GM23248 (cell line): ENCODE measurements around the gene INSL3. TPM values are rescaled to one million over a fixed set of nuclear protein-coding genes. Genes with fewer than 3 reads are reported as not detected.

Experiments
- DNase-seq: peaks from one replicate; pipeline ENCODE4 v3.0.0-alpha.2; 2015
- H2AFZ ChIP-seq: fragments of 200-600 bp; sonication (generic); 2 replicates; pipeline ENCODE4 v1.6.1; 2016; ENCODE audit warnings: antibody characterized with exemption
- H3F3A ChIP-seq: fragments of 200-600 bp; sonication (generic); 2 replicates; pipeline ENCODE4 v1.6.1; 2016; ENCODE audit warnings: mild to moderate bottlenecking, antibody characterized with exemption, mixed run types; ENCODE audit not compliant: insufficient read depth
- H3K27ac ChIP-seq: fragments of 200-600 bp; sonication (generic); 2 replicates; pipeline ENCODE4 v1.5.1; 2016; ENCODE audit warnings: mild to moderate bottlenecking
- H3K27me3 ChIP-seq: fragments of 200-600 bp; sonication (generic); replicated peaks from 2 replicates; pipeline ENCODE4 v1.6.1; 2016; ENCODE audit warnings: mild to moderate bottlenecking; ENCODE audit not compliant: insufficient read depth
- H3K36me3 ChIP-seq: fragments of 200-600 bp; sonication (generic); 2 replicates; pipeline ENCODE4 v1.6.1; 2016; ENCODE audit warnings: low read depth, mild to moderate bottlenecking
- H3K4me1 ChIP-seq: fragments of 200-600 bp; sonication (generic); 2 replicates; pipeline ENCODE4 v1.6.1; 2016; ENCODE audit warnings: mild to moderate bottlenecking; ENCODE audit not compliant: insufficient read depth
- H3K4me2 ChIP-seq: fragments of 200-600 bp; sonication (generic); one replicate; pipeline ENCODE4 v1.6.1; 2016; ENCODE audit warnings: mild to moderate bottlenecking; ENCODE audit not compliant: unreplicated experiment
- H3K4me3 ChIP-seq: fragments of 200-600 bp; sonication (generic); 2 replicates; pipeline ENCODE4 v1.5.1; 2016; ENCODE audit warnings: mild to moderate bottlenecking
- H3K79me2 ChIP-seq: fragments of 200-600 bp; sonication (generic); 2 replicates; pipeline ENCODE4 v1.6.1; 2016; ENCODE audit warnings: mild to moderate bottlenecking; ENCODE audit not compliant: insufficient read depth
- H3K9ac ChIP-seq: fragments of 200-600 bp; sonication (generic); 2 replicates; pipeline ENCODE4 v1.6.1; 2016; ENCODE audit warnings: mild to moderate bottlenecking
- H3K9me2 ChIP-seq: fragments of 200-600 bp; sonication (generic); 2 replicates; pipeline ENCODE4 v1.6.1; 2016; ENCODE audit warnings: mixed run types, mild to moderate bottlenecking, moderate library complexity; ENCODE audit not compliant: insufficient read depth
- H3K9me3 ChIP-seq: fragments of 200-600 bp; sonication (generic); one replicate; pipeline ENCODE4 v1.6.1; 2017; ENCODE audit warnings: low read depth
- H4K20me1 ChIP-seq: fragments of 200-600 bp; sonication (generic); 2 replicates; pipeline ENCODE4 v1.6.0; 2016; ENCODE audit not compliant: insufficient read depth
- EZH2 ChIP-seq: fragments of 200-600 bp; sonication (generic); IDR thresholded peaks from 2 replicates; pipeline ENCODE4 v1.6.1; 2018; ENCODE audit warnings: antibody characterized with exemption, mild to moderate bottlenecking; ENCODE audit not compliant: insufficient read depth, poor library complexity, severe bottlenecking
- EZH2phosphoT487 ChIP-seq: fragments of 200-600 bp; sonication (generic); IDR thresholded peaks from 2 replicates; pipeline ENCODE4 v1.6.1; 2018; ENCODE audit warnings: antibody characterized with exemption, moderate library complexity, mild to moderate bottlenecking, low read depth; ENCODE audit not compliant: insufficient read depth
- WGBS, 2 experiments: methylation state at CpG; one replicate each; pipeline ENCODE4 v1.1.6; 2015 to 2017; ENCODE audit warnings: low lambda C conversion rate in 2 of 2, low coverage in 1 of 2; ENCODE audit errors: missing lambda C conversion rate in 2 of 2; 5-methylcytosine and 5-hydroxymethylcytosine counted together
- in situ Hi-C: fragments of 300-500 bp; cut with MboI; formaldehyde crosslinking; loops from 2 replicates; pipeline ENCODE4 v1.15.0; 2020
- polyA plus RNA-seq: library from polyadenylated mRNA; unstranded; fragments of >200 nt; fragmentation: Nextera tagmentation; extraction: Ambion mirVana; gene quantifications from 2 replicates; pipeline ENCODE4 v1.2.1, GENCODE V29; 2016
- total RNA-seq: library from RNA; depleted of rRNA; stranded (reverse); fragments of >200 nt; shearing (Covaris generic); gene quantifications from 2 replicates; pipeline ENCODE4 v1.2.3, GENCODE V29; 2014

INSL3 gene
- total and polyA plus RNA-seq, 2 experiments from 2014 or later: not detected

DNA sequence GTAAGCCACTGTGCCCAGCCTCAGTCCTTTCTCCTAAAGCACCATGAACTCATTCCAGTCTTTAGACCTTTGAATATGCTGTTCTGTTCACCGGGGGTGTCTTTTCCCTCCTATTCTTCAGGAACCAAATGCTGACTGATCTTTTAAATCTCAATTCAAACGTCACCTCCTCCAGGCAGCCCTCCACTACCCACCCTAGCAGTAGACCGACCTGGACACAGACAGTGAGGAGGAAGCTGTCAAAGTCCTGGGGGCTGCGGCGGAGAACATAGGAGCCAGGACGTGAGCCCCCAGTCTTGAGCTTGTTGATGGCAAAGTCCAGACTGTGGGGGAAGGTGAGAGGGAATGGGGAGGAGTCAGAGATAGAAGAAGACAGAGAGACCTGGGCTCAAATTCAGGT is 18.7 kb upstream of the INSL3 start:
- H3F3A ChIP-seq: no peaks in the 10 kb centered on the region
- H3K27ac ChIP-seq: no peak overlapping the region
- 87 to 88% methylated on average over 6 of the region's 6 CpGs for WGBS, 2 experiments
- H4K20me1 ChIP-seq: no peaks in the 10 kb centered on the region
- H2AFZ ChIP-seq: no peak overlapping the region
- in situ Hi-C loops: no loop called here
- no peak overlapping the region for H3K9ac ChIP-seq
- no peak overlapping the region for H3K4me2 ChIP-seq
- H3K4me3 ChIP-seq: no peak overlapping the region
- no peaks in the 10 kb centered on the region for H3K36me3 ChIP-seq
- no peaks in the 10 kb centered on the region for H3K9me2 ChIP-seq
- no peaks in the 10 kb centered on the region for H3K4me1 ChIP-seq
- H3K79me2 ChIP-seq: no peaks in the 10 kb centered on the region
- no peaks in the 10 kb centered on the region for H3K9me3 ChIP-seq
- no peak for DNase-seq
- no peaks in the 10 kb centered on the region for H3K27me3 ChIP-seq
- TF ChIP-seq EZH2 (no peak), EZH2phosphoT487 (no peak)

DNA sequence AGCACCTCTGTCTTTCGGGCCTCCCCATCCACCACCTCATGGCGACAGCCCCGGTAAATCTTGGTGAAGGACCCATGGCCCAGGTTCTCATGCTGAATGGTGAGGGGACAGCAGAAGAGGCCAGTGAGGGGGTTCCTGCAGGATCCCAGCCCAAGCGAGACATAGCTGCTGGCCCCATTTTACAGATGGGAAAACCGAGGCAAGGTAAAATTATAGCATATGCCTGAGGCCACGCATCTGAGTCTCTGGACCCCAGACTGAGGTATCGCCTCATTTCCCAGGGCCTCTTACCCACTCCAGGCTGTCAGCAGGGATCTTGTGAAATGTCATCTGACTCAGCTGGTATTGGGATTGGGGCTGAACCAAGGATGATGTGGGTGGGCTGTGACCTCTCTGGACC is 16.7 kb upstream of the INSL3 start:
- Histone ChIP-seq H3K27me3 (no peaks in the 10 kb centered on the region), H3K9me2 (no peaks in the 10 kb centered on the region), H3K4me1 (no peaks in the 10 kb centered on the region), H3K9ac (no peak overlapping the region), H3K4me2 (no peak overlapping the region), H3K36me3 (no peaks in the 10 kb centered on the region), H3K9me3 (no peaks in the 10 kb centered on the region), H4K20me1 (no peaks in the 10 kb centered on the region), H3K27ac (no peak overlapping the region), H3K4me3 (no peak overlapping the region), H3F3A (no peaks in the 10 kb centered on the region), H2AFZ (no peak overlapping the region), H3K79me2 (no peaks in the 10 kb centered on the region)
- 80 to 84% methylated on average over 7 of the region's 7 CpGs for WGBS, 2 experiments
- TF ChIP-seq EZH2phosphoT487: no peak
- no peak for TF ChIP-seq EZH2
- in situ Hi-C loops: no loop called here
- no peak for DNase-seq

DNA sequence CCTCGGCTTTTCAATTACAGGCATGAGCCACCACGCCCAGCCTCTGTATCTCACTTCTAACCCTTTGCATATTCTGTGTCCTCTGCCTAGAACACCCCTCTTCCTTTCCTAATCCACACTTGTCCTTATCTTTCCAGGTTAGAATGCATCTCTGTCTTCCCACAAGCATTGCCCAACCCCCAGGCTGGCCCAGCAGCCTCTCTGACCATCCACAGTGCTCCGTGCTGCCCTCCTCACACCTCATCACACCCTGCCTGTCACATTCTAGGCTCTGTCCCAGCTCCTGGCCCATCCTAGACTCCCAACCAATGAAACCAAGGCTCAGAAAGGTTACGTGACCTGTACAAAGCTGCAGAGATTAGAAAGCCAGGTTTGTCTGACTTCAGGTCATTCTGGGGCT is 15.2 kb upstream of the INSL3 start:
- in situ Hi-C loops: no loop called here
- H2AFZ ChIP-seq: no peak overlapping the region
- no peaks in the 10 kb centered on the region for H3K36me3 ChIP-seq
- H3K9me3 ChIP-seq: no peaks in the 10 kb centered on the region
- no peaks in the 10 kb centered on the region for H3K4me1 ChIP-seq
- H4K20me1 ChIP-seq: no peaks in the 10 kb centered on the region
- H3K4me3 ChIP-seq: no peak overlapping the region
- H3K9ac ChIP-seq: no peak overlapping the region
- TF ChIP-seq EZH2: no peak
- TF ChIP-seq EZH2phosphoT487: no peak
- 74 to 77% methylated on average over 4 of the region's 4 CpGs for WGBS, 2 experiments
- H3K4me2 ChIP-seq: no peak overlapping the region
- H3K27me3 ChIP-seq: no peaks in the 10 kb centered on the region
- H3K27ac ChIP-seq: no peak overlapping the region
- DNase-seq: no peak
- no peaks in the 10 kb centered on the region for H3K9me2 ChIP-seq
- no peaks in the 10 kb centered on the region for H3K79me2 ChIP-seq
- H3F3A ChIP-seq: no peaks in the 10 kb centered on the region

DNA sequence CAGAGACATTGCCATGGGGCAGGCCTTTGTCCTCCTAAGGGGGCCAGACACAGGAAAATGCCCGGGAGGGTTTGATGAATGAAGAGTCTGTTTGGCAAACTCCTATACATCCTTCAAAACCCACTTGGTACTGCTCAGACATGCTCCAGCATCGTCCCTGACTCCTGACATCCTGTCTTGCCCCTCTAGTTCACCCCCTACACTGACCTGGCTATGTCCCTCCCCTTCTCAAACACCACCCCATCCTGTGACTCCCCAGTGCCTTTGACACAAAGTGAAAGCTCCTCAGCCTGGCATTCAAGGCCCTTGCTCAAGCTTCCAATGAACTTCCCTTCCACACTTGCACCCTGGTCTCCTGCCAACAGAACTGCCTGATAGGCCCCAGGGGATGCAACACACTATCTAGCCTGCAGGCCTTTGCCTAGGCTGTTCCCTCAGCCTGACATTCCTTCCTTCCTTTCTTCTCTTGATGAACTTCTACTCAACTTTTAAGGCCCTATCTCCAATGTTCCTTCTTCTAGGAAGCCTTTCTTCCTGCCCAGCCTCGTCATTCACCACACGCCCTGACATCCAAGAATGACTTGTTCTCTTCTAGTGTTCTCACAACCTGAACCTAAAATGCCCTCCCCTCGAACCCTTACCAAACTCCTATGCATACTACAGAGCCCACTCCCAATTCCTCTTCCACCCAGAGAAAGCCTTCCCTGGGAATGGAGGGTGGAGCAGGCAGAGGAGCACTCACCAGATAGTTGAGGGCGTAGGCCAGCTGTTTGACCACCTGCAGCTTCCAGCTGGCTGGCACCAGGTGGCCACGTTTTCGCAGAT is 14.1 kb upstream of the INSL3 start:
- Histone ChIP-seq H3K9me2 (no peaks in the 10 kb centered on the region), H4K20me1 (no peaks in the 10 kb centered on the region), H3K9me3 (no peaks in the 10 kb centered on the region), H3K9ac (no peak overlapping the region), H3K4me3 (no peak overlapping the region), H2AFZ (no peak overlapping the region), H3K79me2 (no peaks in the 10 kb centered on the region), H3K36me3 (no peaks in the 10 kb centered on the region), H3K27me3 (no peaks in the 10 kb centered on the region), H3K4me1 (no peaks in the 10 kb centered on the region), H3F3A (no peaks in the 10 kb centered on the region), H3K27ac (no peak overlapping the region), H3K4me2 (no peak overlapping the region)
- in situ Hi-C loops: no loop called here
- 55 to 61% methylated on average over 8 of the region's 8 CpGs for WGBS, 2 experiments
- TF ChIP-seq EZH2 (no peak), EZH2phosphoT487 (no peak)
- DNase-seq: no peak
